HG02943 (cell line): ENCODE measurements around the gene AMN.
A peak's percentile ranks its signal among the peaks of the same experiment; 100 is the strongest.

Source experiments
- ATAC-seq: cut with Tn5 transposase; IDR thresholded peaks from one replicate; pipeline ENCODE4 v1.9.1; 2021; ENCODE audit warnings: mild to moderate bottlenecking, low read depth, moderate library complexity; ENCODE audit not compliant: unreplicated experiment

AMN gene

GRCh38 chr14:102927346-102927877, 4.9 kb downstream of the AMN start:
- ATAC-seq: no peak

- no peak for ATAC-seq
Observed at GRCh38 chr14:102927878-102928411, 5.5 kb downstream of the AMN start.

GRCh38 chr14:102928412-102929240, 6.2 kb downstream of the AMN start:
- peak; percentile 73 for ATAC-seq

GRCh38 chr14:102929241-102930137, 7.0 kb downstream of the AMN start:
- no peak for ATAC-seq

GRCh38 chr14:102930138-102930752, 7.8 kb downstream of the AMN start:
- no peak for ATAC-seq

GRCh38 chr14:102930753-102931579, 8.5 kb downstream of the AMN start:
- no peak for ATAC-seq

- no peak for ATAC-seq
Observed at GRCh38 chr14:102931580-102932285, 9.3 kb downstream of the AMN start.

- no peak for ATAC-seq
Observed at GRCh38 chr14:102932484-102933248, 10.2 kb downstream of the AMN start.

- ATAC-seq: no peak
Observed at GRCh38 chr14:102933618-102934231, 11.3 kb downstream of the AMN start.

GRCh38 chr14:102935756-102936155, 13.3 kb downstream of the AMN start:
- ATAC-seq: no peak

GRCh38 chr14:102937331-102938175, 15.1 kb downstream of the AMN start:
- ATAC-seq: no peak

- ATAC-seq: no peak
Observed at GRCh38 chr14:102938191-102938590, 15.7 kb downstream of the AMN start.

GRCh38 chr14:102939329-102939728, 16.9 kb downstream of the AMN start:
- no peak for ATAC-seq

- no peak for ATAC-seq
Observed at GRCh38 chr14:102939820-102940561, 17.5 kb downstream of the AMN start.

- ATAC-seq: no peak
Observed at GRCh38 chr14:102940729-102941362, 18.4 kb downstream of the AMN start.
